ENCODE results near the gene EVI5.
"Not testable (repeated sequence)": the region's sequence is repeated elsewhere in the genome, so short reads cannot be mapped to it uniquely, and the experiment has no call there.

Gene EVI5

GRCh38 chr1:92527670-92528069 is 257.2 kb downstream of the EVI5 start:
- TF ChIP-seq CTCF (IDR thresholded peaks at IDR 0.05; ENCODE audit: unreplicated experiment in 3 of 3), result no peak
- H3K36me3 Mint-ChIP-seq (ENCODE audit: low read depth), result peaks cover 23% of the 10 kb centered on the region

GRCh38 chr1:92524944-92525590 is 259.8 kb downstream of the EVI5 start:
- not testable (repeated sequence) for H3K27me3 Mint-ChIP-seq (ENCODE audit: low read depth); H3K4me1 Mint-ChIP-seq; H3K27ac Mint-ChIP-seq; H3K9me3 Mint-ChIP-seq; H3K36me3 Mint-ChIP-seq (ENCODE audit: low read depth); H3K4me3 Mint-ChIP-seq

More at GRCh38 chr1:92527670-92528069, 257.2 kb downstream of the EVI5 start:
- Mint-ChIP-seq H3K27me3 (ENCODE audit: low read depth) (no peaks in the 10 kb centered on the region), H3K27ac (no peak overlapping the region), H3K4me1 (no peaks in the 10 kb centered on the region), H3K9me3 (peaks cover 3% of the 10 kb centered on the region), H3K4me3 (no peak overlapping the region)

- no peaks in the 10 kb centered on the region for H3K4me1 Mint-ChIP-seq
- peaks cover 11% of the 10 kb centered on the region for H3K36me3 Mint-ChIP-seq (ENCODE audit: low read depth)
- H3K9me3 Mint-ChIP-seq, result no peaks in the 10 kb centered on the region
- TF ChIP-seq CTCF (IDR thresholded peaks at IDR 0.05; ENCODE audit: unreplicated experiment in 3 of 3), result no peak
- H3K27ac Mint-ChIP-seq, result no peak overlapping the region
- H3K4me3 Mint-ChIP-seq, result no peak overlapping the region
- H3K27me3 Mint-ChIP-seq (ENCODE audit: low read depth), result no peaks in the 10 kb centered on the region
Measured at GRCh38 chr1:92519043-92519442, 265.9 kb downstream of the EVI5 start.

- H3K27ac Mint-ChIP-seq, result no peak overlapping the region
- TF ChIP-seq CTCF (IDR thresholded peaks at IDR 0.05; ENCODE audit: unreplicated experiment in 3 of 3), result no peak
Measured at GRCh38 chr1:92516574-92516973, 268.3 kb downstream of the EVI5 start.

GRCh38 chr1:92515796-92516201 is 269.1 kb downstream of the EVI5 start:
- Mint-ChIP-seq H3K9me3 (no peaks in the 10 kb centered on the region), H3K27me3 (ENCODE audit: low read depth) (no peaks in the 10 kb centered on the region), H3K4me3 (no peak overlapping the region), H3K36me3 (ENCODE audit: low read depth) (peaks cover 17% of the 10 kb centered on the region), H3K27ac (no peak overlapping the region), H3K4me1 (no peaks in the 10 kb centered on the region)
- TF ChIP-seq CTCF (IDR thresholded peaks at IDR 0.05; ENCODE audit: unreplicated experiment in 3 of 3), result no peak

More at GRCh38 chr1:92516574-92516973, 268.3 kb downstream of the EVI5 start:
- H3K36me3 Mint-ChIP-seq (ENCODE audit: low read depth), result peaks cover 17% of the 10 kb centered on the region
- no peaks in the 10 kb centered on the region for H3K9me3 Mint-ChIP-seq
- H3K27me3 Mint-ChIP-seq (ENCODE audit: low read depth), result no peaks in the 10 kb centered on the region
- H3K4me1 Mint-ChIP-seq, result no peaks in the 10 kb centered on the region
- no peak overlapping the region for H3K4me3 Mint-ChIP-seq

- TF ChIP-seq CTCF (IDR thresholded peaks at IDR 0.05; ENCODE audit: unreplicated experiment in 3 of 3), result no peak
- Mint-ChIP-seq H3K9me3 (no peaks in the 10 kb centered on the region), H3K36me3 (ENCODE audit: low read depth) (peaks cover 6% of the 10 kb centered on the region), H3K27me3 (ENCODE audit: low read depth) (no peaks in the 10 kb centered on the region), H3K27ac (no peak overlapping the region), H3K4me1 (no peaks in the 10 kb centered on the region), H3K4me3 (no peak overlapping the region)
Measured at GRCh38 chr1:92511541-92511940, 273.4 kb downstream of the EVI5 start.
